Measurements from ENCODE around the gene PGM3.

PGM3 gene

GRCh38 chr6:83183082-83183828, 9.8 kb downstream of the PGM3 start:
- no peak for DNase-seq (ENCODE audit: low read depth in 2 of 2)

- no peak for DNase-seq (ENCODE audit: low read depth in 2 of 2)
Observed at GRCh38 chr6:83182114-83182513, 11.0 kb downstream of the PGM3 start.

- no peak for DNase-seq (ENCODE audit: low read depth in 2 of 2)
Observed at GRCh38 chr6:83180426-83180950, 12.6 kb downstream of the PGM3 start.

GRCh38 chr6:83176246-83176645, 16.8 kb downstream of the PGM3 start:
- DNase-seq (ENCODE audit: low read depth in 2 of 2), result no peak

GRCh38 chr6:83169511-83169910, 23.6 kb downstream of the PGM3 start:
- DNase-seq (ENCODE audit: low read depth in 2 of 2), result no peak

GRCh38 chr6:83169106-83169505, 24.0 kb downstream of the PGM3 start:
- DNase-seq (ENCODE audit: low read depth in 2 of 2), result no peak

- no peak for DNase-seq (ENCODE audit: low read depth in 2 of 2)
Observed at GRCh38 chr6:83168556-83168955, 24.5 kb downstream of the PGM3 start.

- no peak for DNase-seq (ENCODE audit: low read depth in 2 of 2)
Observed at GRCh38 chr6:83167726-83168278, 25.3 kb downstream of the PGM3 start.

GRCh38 chr6:83160167-83160566, 32.9 kb downstream of the PGM3 start:
- DNase-seq (ENCODE audit: low read depth in 2 of 2), result no peak

GRCh38 chr6:83155794-83156193, 37.3 kb downstream of the PGM3 start:
- DNase-seq (ENCODE audit: low read depth in 2 of 2), result no peak

- DNase-seq (ENCODE audit: low read depth in 2 of 2), result no peak
Observed at GRCh38 chr6:83153883-83154521, 39.1 kb downstream of the PGM3 start.

- DNase-seq (ENCODE audit: low read depth in 2 of 2), result no peak
Observed at GRCh38 chr6:83152913-83153312, 40.2 kb downstream of the PGM3 start.

GRCh38 chr6:83151114-83151513, 42.0 kb downstream of the PGM3 start:
- no peak for DNase-seq (ENCODE audit: low read depth in 2 of 2)

GRCh38 chr6:83138758-83139157, 54.3 kb downstream of the PGM3 start:
- DNase-seq (ENCODE audit: low read depth in 2 of 2), result no peak

- DNase-seq (ENCODE audit: low read depth in 2 of 2), result no peak
Observed at GRCh38 chr6:83138118-83138722, 54.8 kb downstream of the PGM3 start.

GRCh38 chr6:83132121-83132520, 60.9 kb downstream of the PGM3 start:
- no peak for DNase-seq (ENCODE audit: low read depth in 2 of 2)

GRCh38 chr6:83127976-83128375, 65.1 kb downstream of the PGM3 start:
- DNase-seq (ENCODE audit: low read depth in 2 of 2), result no peak

- DNase-seq (ENCODE audit: low read depth in 2 of 2), result no peak
Observed at GRCh38 chr6:83127258-83127657, 65.8 kb downstream of the PGM3 start.

GRCh38 chr6:83126807-83127206, 66.3 kb downstream of the PGM3 start:
- no peak for DNase-seq (ENCODE audit: low read depth in 2 of 2)

GRCh38 chr6:83126223-83126622, 66.8 kb downstream of the PGM3 start:
- DNase-seq (ENCODE audit: low read depth in 2 of 2), result no peak

GRCh38 chr6:83125425-83125824, 67.6 kb downstream of the PGM3 start:
- DNase-seq (ENCODE audit: low read depth in 2 of 2), result no peak

- no peak for DNase-seq (ENCODE audit: low read depth in 2 of 2)
Observed at GRCh38 chr6:83124553-83124952, 68.5 kb downstream of the PGM3 start.
